Suprapubic skin (tissue), 3 donors: ENCODE results near the gene GIGYF1.
"Not testable (repeated sequence)": the region's sequence is repeated elsewhere in the genome, so short reads cannot be mapped to it uniquely, and the experiment has no call there.

Experiments
- EP300 ChIP-seq: sonication (generic); formaldehyde crosslinking; IDR thresholded peaks from one replicate; pipeline ENCODE4 v1.6.1; 2017; ENCODE audit warnings: antibody characterized with exemption
- POLR2A ChIP-seq, 2 donors: fragments of 450-650 bp; IDR thresholded peaks; one replicate each; pipeline ENCODE4 v1.6.1; 2017; ENCODE audit warnings: antibody characterized with exemption in 2 of 2, mild to moderate bottlenecking in 2 of 2, moderate library complexity in 2 of 2
- TF ChIP-seq, protein P1 (sequence below), 2 donors: fragments of 200-600 bp in 1 of 2; fragments of 450-650 bp in 1 of 2; sonication (generic) in 1 of 2; IDR thresholded peaks; one replicate each; pipeline ENCODE4 v1.5.1; 2016 to 2019; ENCODE audit warnings: antibody characterized with exemption in 2 of 2, mild to moderate bottlenecking in 1 of 2, moderate library complexity in 1 of 2

DNA sequence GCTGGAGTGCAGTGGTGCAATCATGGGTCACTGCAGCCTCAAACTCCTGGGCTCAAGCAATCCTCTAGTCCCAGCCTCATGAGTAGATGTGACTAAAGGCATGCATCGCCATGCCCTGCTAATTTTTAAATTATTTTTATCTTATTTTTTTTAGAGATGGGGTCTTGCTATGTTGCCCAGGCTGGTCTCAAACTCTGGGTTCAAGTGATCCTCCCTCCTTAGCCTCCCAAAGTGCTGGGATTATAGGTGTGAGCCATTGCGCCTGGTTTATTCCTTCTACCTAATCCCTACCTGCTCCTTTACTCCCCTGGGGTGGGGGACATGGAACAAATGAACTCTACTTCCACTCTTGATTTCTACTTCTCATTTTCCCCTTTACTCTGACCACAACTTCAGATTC lies 30.3 kb upstream of the GIGYF1 start:
- TF ChIP-seq EP300; POLR2A (IDR thresholded peaks at IDR 0.05): not testable (repeated sequence)
- TF ChIP-seq, protein P1, sequence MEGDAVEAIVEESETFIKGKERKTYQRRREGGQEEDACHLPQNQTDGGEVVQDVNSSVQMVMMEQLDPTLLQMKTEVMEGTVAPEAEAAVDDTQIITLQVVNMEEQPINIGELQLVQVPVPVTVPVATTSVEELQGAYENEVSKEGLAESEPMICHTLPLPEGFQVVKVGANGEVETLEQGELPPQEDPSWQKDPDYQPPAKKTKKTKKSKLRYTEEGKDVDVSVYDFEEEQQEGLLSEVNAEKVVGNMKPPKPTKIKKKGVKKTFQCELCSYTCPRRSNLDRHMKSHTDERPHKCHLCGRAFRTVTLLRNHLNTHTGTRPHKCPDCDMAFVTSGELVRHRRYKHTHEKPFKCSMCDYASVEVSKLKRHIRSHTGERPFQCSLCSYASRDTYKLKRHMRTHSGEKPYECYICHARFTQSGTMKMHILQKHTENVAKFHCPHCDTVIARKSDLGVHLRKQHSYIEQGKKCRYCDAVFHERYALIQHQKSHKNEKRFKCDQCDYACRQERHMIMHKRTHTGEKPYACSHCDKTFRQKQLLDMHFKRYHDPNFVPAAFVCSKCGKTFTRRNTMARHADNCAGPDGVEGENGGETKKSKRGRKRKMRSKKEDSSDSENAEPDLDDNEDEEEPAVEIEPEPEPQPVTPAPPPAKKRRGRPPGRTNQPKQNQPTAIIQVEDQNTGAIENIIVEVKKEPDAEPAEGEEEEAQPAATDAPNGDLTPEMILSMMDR (IDR thresholded peaks at IDR 0.05) = not testable (repeated sequence)
